K562 (cell line): Measurements from ENCODE around the gene SMIM45.
"Not testable (repeated sequence)": the region's sequence is repeated elsewhere in the genome, so short reads cannot be mapped to it uniquely, and the experiment has no call there.

Source experiments
- ATAC-seq: fragments of 200-7000 bp; cut with Tn5 transposase; 3 replicates; pipeline ENCODE4 v1.9.1; 2020; ENCODE audit warnings: moderate library complexity
- BruUV-seq: library from RNA; stranded (reverse); fragments of 400-500 nt; replicated peaks from 2 replicates; lab custom pipeline; 2021; lab: Mats Ljungman, UMichigan
- CTCF ChIA-PET: fragments of 300-600 bp; formaldehyde crosslinking; extraction: SDS; loops from one replicate; lab custom pipeline; 2021; ENCODE audit warnings: low intra/inter-chr PET ratio; lab: Yijun Ruan, JAX
- POLR2A ChIA-PET: fragments of 300-600, 350-650 bp; sonication (Branson Sonifier 250); formaldehyde crosslinking; extraction: SDS; loops from one replicate; lab custom pipeline; 2021; ENCODE audit warnings: antibody characterized with exemption, inconsistent platforms; lab: Yijun Ruan, JAX
- DNase-seq, 4 experiments: peaks; one replicate each; pipeline versions ENCODE4 v3.0.0 to v3.0.0-alpha.2; 2011 to 2018; ENCODE audit warnings: low spot score in 3 of 4, mixed read lengths in 3 of 4; ENCODE audit errors: extremely low read depth in 1 of 4
- FAIRE-seq: peaks from 2 replicates; lab custom pipeline; 2011; peaks lifted over from hg19 to GRCh38; lab: Jason Lieb, UNC
- H2AFZ ChIP-seq: 2 replicates; pipeline ENCODE4 v1.6.0; 2011; ENCODE audit warnings: low read depth, low read length, control low read depth, inconsistent platforms
- H3K27ac ChIP-seq: fragments of 200-600 bp; 3 replicates; pipeline ENCODE4 v1.8.0; 2011; ENCODE audit warnings: low read depth, mild to moderate bottlenecking, control low read depth, inconsistent platforms, low read length, moderate library complexity, mixed read lengths; ENCODE audit errors: extremely low read depth
- H3K27me3 ChIP-seq, 2 experiments: fragments of 300-600 bp in 1 of 2; 2 replicates in 1 of 2; 3 replicates in 1 of 2; pipeline versions ENCODE4 v1.6.0 to v1.8.0; 2011; ENCODE audit warnings: inconsistent platforms in 2 of 2, low read length in 2 of 2, mild to moderate bottlenecking in 1 of 2, mixed read lengths in 1 of 2, moderate library complexity in 1 of 2; ENCODE audit not compliant: control insufficient read depth in 2 of 2, insufficient read depth in 2 of 2
- H3K36me3 ChIP-seq: fragments of 300-600 bp; 3 replicates; pipeline ENCODE4 v1.8.0; 2011; ENCODE audit warnings: mild to moderate bottlenecking, low read length, inconsistent platforms; ENCODE audit not compliant: control insufficient read depth, insufficient read depth
- H3K4me1 ChIP-seq, 2 experiments: fragments of 200-600 bp in 1 of 2; replicated peaks in 1 of 2; 2 replicates in 1 of 2; 3 replicates in 1 of 2; pipeline versions ENCODE4 v1.5.1 to v1.8.0; 2011; ENCODE audit warnings: inconsistent platforms in 2 of 2, low read length in 2 of 2, mild to moderate bottlenecking in 1 of 2, mixed read lengths in 1 of 2, moderate library complexity in 1 of 2; ENCODE audit not compliant: control insufficient read depth in 2 of 2, insufficient read depth in 2 of 2
- H3K4me2 ChIP-seq: 2 replicates; pipeline ENCODE4 v1.6.1; 2011; ENCODE audit warnings: low read length, control low read depth, inconsistent platforms, mixed read lengths; ENCODE audit not compliant: insufficient read depth
- H3K4me3 ChIP-seq: fragments of 200-600 bp; sonication (generic), shearing (Covaris generic); 2 replicates; pipeline ENCODE4 v1.5.1; 2016; ENCODE audit warnings: control low read depth, inconsistent platforms
- H3K79me2 ChIP-seq: fragments of 200-600 bp; 3 replicates; pipeline ENCODE4 v1.8.0; 2011; ENCODE audit warnings: low read length, inconsistent platforms; ENCODE audit not compliant: control insufficient read depth, insufficient read depth
- H3K9ac ChIP-seq, 2 experiments: 2 replicates each; pipeline versions ENCODE4 v1.6.0 to v1.6.1; 2011; ENCODE audit warnings: low read depth in 2 of 2, low read length in 2 of 2, control low read depth in 1 of 2, inconsistent platforms in 1 of 2, mild to moderate bottlenecking in 1 of 2, mixed read lengths in 1 of 2; ENCODE audit not compliant: insufficient read depth in 1 of 2
- H3K9me1 ChIP-seq: one replicate; pipeline ENCODE4 v1.6.0; 2011; ENCODE audit warnings: inconsistent platforms, mild to moderate bottlenecking, low read length, moderate library complexity; ENCODE audit not compliant: control insufficient read depth, insufficient read depth
- H3K9me3 ChIP-seq: replicated peaks from 2 replicates; pipeline ENCODE4 v1.5.1; 2011; ENCODE audit warnings: low read depth, low read length, inconsistent platforms; ENCODE audit not compliant: control insufficient read depth, insufficient read depth
- H4K20me1 ChIP-seq: replicated peaks from 2 replicates; pipeline ENCODE4 v1.6.1; 2011; ENCODE audit warnings: low read length, inconsistent platforms, mixed read lengths; ENCODE audit not compliant: control insufficient read depth, insufficient read depth
- ATF1 ChIP-seq, 2 experiments: fragments of 450-650 bp in 1 of 2; IDR thresholded peaks; 2 replicates each; pipeline ENCODE4 v1.6.1; 2016; ENCODE audit warnings: missing compliant biosample characterization in 1 of 2, missing genetic modification characterization in 1 of 2
- GTF2F1 ChIP-seq: IDR thresholded peaks from 2 replicates; pipeline ENCODE4 v1.6.1; 2011; ENCODE audit warnings: low read depth, low read length, improper control_type of control experiment
- MAZ ChIP-seq, 2 experiments: fragments of 450-650 bp in 1 of 2; sonication (generic) in 1 of 2; formaldehyde crosslinking; IDR thresholded peaks in 1 of 2; conservative IDR thresholded peaks in 1 of 2; 2 replicates each; pipeline versions ENCODE4 v1.4.0 to v1.5.0; 2020; ENCODE audit warnings: mild to moderate bottlenecking in 1 of 2, missing genetic modification reagents in 1 of 2
- MEF2D ChIP-seq: conservative IDR thresholded peaks from 2 replicates; pipeline ENCODE4 v1.6.1; 2016; ENCODE audit warnings: low read depth, missing genetic modification characterization, missing compliant biosample characterization
- RBM25 ChIP-seq: fragments of 200-400 bp; formaldehyde crosslinking; IDR thresholded peaks from 2 replicates; pipeline ENCODE4 v1.6.1; 2018; ENCODE audit warnings: low read length, low read depth, moderate library complexity; ENCODE audit not compliant: severe bottlenecking
- WGBS: fragments of 100-300 bp; shearing (Covaris generic); methylation state at CpG from one replicate; pipeline ENCODE4 v1.1.6; 2016; ENCODE audit warnings: low coverage, mixed read lengths; ENCODE audit not compliant: insufficient coverage; ENCODE audit errors: missing lambda C conversion rate; 5-methylcytosine and 5-hydroxymethylcytosine counted together
- in situ Hi-C: fragments of 300-500 bp; cut with MboI; formaldehyde crosslinking; loops from 4 replicates; pipeline ENCODE4 v1.15.0; 2018; ENCODE audit warnings: inconsistent platforms, mixed read lengths
- intact Hi-C: fragments of 100-400 bp; cut with micrococcal nuclease; formaldehyde crosslinking; loops from 2 replicates; pipeline ENCODE4 v1.14.2; 2022
- TF ChIP-seq, protein P1 (sequence below): fragments of 450-650 bp; formaldehyde crosslinking; IDR thresholded peaks from 2 replicates; pipeline ENCODE4 v1.4.0; 2020; ENCODE audit warnings: mild to moderate bottlenecking, moderate library complexity
- TF ChIP-seq, protein P2 (sequence below): sonication (generic); formaldehyde crosslinking; IDR thresholded peaks from 2 replicates; pipeline ENCODE4 v1.8.0; 2023; ENCODE audit warnings: mild to moderate bottlenecking, missing genetic modification reagents

SMIM45 gene

DNA sequence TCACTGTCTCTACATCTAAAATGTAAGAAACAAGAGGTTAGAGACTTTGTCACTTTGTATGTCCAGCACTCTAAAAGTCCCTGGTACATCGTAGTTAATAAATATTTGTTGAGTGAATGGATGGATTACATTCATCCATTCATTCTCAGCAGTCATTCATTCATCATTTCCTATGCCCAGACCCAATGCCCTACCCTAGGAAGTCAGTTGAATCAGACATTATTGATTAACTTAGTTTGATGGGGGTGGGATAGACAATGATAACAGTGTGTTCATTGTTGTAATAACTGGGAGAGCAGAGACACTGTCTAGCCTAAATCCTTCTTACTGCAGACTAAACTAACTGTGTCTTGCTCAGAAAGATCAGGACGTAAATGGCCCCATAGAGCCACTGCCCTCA is 3.8 kb upstream of the SMIM45 start (continued):
- TF ChIP-seq, protein P1, sequence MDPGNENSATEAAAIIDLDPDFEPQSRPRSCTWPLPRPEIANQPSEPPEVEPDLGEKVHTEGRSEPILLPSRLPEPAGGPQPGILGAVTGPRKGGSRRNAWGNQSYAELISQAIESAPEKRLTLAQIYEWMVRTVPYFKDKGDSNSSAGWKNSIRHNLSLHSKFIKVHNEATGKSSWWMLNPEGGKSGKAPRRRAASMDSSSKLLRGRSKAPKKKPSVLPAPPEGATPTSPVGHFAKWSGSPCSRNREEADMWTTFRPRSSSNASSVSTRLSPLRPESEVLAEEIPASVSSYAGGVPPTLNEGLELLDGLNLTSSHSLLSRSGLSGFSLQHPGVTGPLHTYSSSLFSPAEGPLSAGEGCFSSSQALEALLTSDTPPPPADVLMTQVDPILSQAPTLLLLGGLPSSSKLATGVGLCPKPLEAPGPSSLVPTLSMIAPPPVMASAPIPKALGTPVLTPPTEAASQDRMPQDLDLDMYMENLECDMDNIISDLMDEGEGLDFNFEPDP (CRISPR knock-in tag) = no peak
- no peak for TF ChIP-seq GTF2F1
- TF ChIP-seq, protein P2, sequence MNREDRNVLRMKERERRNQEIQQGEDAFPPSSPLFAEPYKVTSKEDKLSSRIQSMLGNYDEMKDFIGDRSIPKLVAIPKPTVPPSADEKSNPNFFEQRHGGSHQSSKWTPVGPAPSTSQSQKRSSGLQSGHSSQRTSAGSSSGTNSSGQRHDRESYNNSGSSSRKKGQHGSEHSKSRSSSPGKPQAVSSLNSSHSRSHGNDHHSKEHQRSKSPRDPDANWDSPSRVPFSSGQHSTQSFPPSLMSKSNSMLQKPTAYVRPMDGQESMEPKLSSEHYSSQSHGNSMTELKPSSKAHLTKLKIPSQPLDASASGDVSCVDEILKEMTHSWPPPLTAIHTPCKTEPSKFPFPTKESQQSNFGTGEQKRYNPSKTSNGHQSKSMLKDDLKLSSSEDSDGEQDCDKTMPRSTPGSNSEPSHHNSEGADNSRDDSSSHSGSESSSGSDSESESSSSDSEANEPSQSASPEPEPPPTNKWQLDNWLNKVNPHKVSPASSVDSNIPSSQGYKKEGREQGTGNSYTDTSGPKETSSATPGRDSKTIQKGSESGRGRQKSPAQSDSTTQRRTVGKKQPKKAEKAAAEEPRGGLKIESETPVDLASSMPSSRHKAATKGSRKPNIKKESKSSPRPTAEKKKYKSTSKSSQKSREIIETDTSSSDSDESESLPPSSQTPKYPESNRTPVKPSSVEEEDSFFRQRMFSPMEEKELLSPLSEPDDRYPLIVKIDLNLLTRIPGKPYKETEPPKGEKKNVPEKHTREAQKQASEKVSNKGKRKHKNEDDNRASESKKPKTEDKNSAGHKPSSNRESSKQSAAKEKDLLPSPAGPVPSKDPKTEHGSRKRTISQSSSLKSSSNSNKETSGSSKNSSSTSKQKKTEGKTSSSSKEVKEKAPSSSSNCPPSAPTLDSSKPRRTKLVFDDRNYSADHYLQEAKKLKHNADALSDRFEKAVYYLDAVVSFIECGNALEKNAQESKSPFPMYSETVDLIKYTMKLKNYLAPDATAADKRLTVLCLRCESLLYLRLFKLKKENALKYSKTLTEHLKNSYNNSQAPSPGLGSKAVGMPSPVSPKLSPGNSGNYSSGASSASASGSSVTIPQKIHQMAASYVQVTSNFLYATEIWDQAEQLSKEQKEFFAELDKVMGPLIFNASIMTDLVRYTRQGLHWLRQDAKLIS = no peak
- TF ChIP-seq ATF1 (CRISPR knock-in tag; IDR thresholded peaks at IDR 0.05) = no peak
- no peak for TF ChIP-seq ATF1 (tag; IDR thresholded peaks at IDR 0.05)
- no peak for TF ChIP-seq MEF2D (tag)
- no peak for TF ChIP-seq MAZ (CRISPR knock-in tag; conservative IDR thresholded peaks at IDR 0.05 in 1 of 2, IDR thresholded peaks at IDR 0.05 in 1 of 2)
- no peak for TF ChIP-seq RBM25

DNA sequence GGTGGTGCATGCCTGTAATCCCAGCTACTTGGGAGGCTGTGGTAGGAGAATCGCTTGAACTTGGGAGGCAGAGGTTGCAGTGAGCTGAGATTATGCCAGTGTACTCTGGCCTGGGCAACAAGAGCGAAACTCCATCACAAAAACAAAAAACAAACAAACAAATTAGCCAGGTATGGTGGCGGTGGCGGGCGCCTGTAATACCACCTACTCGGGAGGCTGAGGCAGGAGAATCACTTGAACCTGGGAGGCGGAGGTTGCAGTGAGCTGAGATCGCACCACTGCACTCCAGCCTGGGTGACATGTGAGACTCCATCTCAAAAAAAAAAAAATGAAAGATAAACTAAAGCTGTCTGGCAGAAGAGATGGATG is 3.0 kb upstream of the SMIM45 start:
- peaks cover 17% of the 10 kb centered on the region; the same call in 2 of the 3 replicates for H3K36me3 ChIP-seq
- H3K4me1 ChIP-seq = peaks cover 8 to 25% of the 10 kb centered on the region in 2 experiments; a peak in 4 of 5 replicates
- ATAC-seq, H3K9me1 ChIP-seq, H2AFZ ChIP-seq, DNase-seq, H3K27me3 ChIP-seq, in situ Hi-C loops, H3K9ac ChIP-seq, H3K4me2 ChIP-seq, H4K20me1 ChIP-seq, H3K4me3 ChIP-seq, POLR2A ChIA-PET, CTCF ChIA-PET, H3K9me3 ChIP-seq, intact Hi-C loops, H3K27ac ChIP-seq, BruUV-seq, FAIRE-seq: not testable (repeated sequence)
- peaks cover 28% of the 10 kb centered on the region for H3K79me2 ChIP-seq
- 100% methylated on average over 3 of the region's 8 CpGs for WGBS
